Stimulated activated CD4-positive, alpha-beta T cell treated with anti-CD3 and anti-CD28 coated beads, Interleukin-2, amount 100 ng/mL, for 24 hours (primary cell): Measurements from ENCODE around the gene SLC16A10.
"Not testable (repeated sequence)": the region's sequence is repeated elsewhere in the genome, so short reads cannot be mapped to it uniquely, and the experiment has no call there.

ENCODE experiments used
- DNase-seq, 2 donors: peaks; one replicate each; pipeline ENCODE4 v3.0.0-alpha.2; 2020

Gene SLC16A10

DNA sequence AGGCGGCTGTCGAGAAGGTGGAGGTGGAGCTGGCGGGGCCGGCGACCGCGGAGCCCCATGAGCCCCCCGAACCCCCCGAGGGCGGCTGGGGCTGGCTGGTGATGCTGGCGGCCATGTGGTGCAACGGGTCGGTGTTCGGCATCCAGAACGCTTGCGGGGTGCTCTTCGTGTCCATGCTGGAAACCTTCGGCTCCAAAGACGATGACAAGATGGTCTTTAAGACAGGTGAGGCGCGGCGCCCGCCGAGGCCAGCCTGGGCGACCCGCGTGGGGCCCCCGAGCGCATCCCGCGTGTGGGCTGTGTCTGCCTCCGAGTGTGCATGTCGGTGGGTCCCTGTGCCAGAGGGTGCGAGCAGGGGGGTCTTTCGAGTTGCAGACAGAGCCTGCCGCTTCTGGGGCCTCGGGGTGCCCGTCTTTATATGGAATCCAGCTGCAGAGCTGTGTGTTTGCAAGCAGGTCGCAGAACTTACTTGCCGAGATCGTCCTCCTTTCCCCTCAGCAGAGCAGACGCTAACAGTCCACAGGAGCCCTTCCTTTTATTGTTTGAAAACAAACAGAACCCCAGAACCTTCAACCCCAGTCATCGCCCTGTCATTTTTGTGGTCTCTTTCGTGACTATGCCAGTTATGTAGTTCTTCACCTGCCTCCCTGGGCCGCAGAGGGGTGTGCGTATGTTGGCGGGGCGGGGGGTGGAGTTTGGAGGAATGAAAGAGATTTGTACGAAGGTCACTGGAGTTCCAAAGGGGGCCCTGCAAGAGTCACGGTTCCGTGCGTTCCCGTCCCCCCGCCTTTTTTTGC, 766 bp downstream of the SLC16A10 start:
- DNase-seq, result peak; percentile 69 to 73

DNA sequence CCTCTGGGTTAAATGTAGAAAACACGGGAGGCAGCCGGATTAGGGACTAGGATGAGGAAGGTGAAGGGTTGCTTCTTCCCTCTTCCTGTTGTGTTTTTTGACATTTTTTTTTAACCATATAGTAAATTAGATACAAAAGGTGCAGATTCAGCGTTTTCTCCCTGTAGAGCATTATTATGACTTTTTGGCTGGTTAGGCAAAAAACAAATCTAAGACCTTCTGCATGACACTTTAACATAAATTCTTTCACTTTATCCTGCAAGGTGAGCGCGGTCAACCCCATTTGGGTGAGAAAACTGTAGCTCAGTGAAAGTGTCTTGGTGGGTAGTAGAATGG, 1.3 kb downstream of the SLC16A10 start:
- no peak for DNase-seq

DNA sequence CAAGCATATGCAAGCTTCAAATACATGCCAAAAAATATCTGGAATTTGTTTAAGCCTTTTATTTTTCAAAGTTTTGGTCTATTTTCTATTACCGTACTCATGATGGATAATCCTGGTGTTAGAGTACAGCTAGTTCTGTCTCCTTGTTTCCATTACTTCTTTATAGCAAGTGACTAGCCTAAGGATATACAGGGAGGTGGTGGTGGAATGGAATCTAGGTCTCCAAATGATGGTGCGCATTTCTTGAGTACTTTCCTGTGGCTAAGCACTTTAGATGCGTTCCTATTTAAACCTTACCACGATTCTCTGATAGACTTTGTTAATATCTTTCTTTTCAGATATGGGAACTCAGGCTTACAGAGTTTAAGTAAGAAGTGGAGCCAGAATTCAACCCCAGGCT, 3.5 kb downstream of the SLC16A10 start:
- no peak for DNase-seq

DNA sequence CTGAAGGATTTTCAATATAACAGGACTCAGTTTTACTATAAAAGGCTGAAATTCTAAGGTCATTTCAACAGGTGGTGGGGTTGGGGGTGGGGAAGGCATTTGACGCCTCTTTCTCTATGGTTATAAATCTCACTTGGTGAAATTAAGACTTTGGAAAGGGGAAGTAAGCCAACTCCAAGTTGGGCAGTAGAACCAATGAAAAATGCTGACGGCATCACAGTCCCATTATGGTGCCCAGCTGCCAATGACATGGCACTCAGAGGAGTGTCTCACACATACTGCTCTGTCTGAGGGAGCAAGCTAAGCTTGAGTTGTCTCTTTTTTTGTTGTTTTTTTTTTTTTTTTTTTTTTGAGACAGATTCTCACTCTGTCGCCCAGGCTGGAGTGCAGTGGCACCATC, 4.7 kb downstream of the SLC16A10 start:
- DNase-seq, result no peak

DNA sequence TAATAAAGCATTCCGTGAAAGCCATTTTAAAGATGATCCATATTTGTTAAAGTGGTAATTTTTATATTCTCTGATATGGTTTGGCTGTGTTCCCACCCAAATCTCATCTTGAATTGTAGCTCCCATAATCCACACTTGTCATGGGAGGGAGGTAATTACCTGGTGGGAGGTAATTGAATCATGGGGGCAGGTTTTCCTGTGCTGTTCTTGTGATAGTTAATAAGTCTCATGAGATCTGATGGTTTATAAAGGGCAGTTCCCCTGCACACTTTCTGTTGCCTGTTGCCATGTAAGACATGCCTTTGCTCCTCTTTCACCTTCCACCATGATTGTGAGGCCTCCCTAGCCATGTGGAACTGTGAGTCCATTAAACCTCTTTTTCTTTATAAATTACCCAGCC, 8.2 kb downstream of the SLC16A10 start:
- not testable (repeated sequence) for DNase-seq

DNA sequence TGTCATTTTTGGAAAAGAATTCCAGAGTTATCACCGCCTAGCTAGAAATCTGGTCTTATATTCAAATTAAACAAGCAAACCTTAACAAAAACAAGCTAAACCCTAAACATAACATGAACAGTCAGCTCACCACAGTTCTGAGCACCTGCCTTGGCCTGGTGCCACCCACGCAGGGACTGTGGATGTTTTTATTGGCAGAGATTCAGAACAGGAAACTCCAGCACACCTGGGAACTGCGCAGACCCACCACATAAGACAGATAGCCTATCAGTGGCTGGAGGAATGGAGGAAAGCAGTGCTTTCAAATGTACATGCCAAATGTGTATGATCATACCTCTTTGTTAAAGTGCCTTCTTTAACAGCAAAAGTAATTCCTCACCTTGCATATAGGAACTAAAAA, 8.9 kb downstream of the SLC16A10 start:
- DNase-seq, result peak; percentile 33 to 36

DNA sequence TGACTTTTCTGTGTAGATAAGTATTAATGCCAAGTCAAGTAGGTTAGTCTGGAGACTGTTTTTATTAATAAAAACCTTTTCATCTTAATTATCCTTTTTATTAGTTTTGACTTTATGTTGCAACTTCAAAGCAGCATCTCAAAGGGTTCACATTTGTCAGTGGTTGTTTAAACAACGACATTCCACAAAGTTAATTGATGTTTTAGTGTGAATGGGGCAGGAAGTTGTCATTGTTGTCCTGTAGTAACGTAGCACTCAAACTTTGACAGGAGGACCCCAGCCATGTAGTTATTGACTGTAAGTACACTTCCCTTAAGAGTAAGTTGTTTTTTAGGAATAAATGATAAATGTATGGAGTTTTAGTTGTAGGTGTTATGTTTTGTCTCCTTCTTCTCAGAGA, 11.3 kb downstream of the SLC16A10 start:
- DNase-seq, result no peak

DNA sequence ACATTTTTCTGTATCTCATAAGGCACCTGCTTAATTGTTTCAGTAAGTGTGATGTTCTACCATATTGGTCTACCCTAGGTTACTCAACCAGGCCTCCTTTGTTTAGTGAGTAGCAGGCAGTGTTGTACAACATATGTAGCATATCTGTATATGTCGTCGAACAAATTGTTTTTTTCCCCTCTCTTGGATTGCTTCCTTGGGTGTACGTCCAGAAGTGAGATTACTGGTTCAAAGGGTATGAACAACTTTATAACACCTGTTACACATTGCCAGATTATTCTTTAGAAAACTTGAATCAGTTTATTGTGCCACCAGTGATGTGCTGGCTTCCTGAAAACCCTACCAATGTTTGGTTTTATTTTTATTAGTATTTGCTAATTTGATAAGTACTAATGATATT, 14.7 kb downstream of the SLC16A10 start:
- no peak for DNase-seq

DNA sequence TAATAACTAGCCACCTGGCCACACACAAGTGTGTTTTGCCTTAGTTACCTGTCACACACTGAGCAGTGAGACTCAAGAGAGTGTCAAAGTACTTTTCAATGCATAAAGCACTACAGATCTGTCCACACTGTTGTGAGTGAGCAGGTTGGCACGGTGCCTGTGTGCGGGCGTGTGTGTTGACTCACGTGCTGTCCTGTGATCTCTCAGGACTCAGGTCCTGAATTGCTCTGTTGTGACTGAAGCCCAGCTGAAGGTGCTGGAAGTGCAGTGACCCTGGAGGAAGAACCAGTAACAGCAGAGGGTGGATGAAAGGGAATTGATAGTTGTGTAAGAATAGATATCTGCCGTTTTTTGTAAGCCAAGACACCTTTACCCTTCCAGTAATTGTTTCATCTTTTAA, 18.3 kb downstream of the SLC16A10 start:
- DNase-seq, result peak; percentile 27 to 49

DNA sequence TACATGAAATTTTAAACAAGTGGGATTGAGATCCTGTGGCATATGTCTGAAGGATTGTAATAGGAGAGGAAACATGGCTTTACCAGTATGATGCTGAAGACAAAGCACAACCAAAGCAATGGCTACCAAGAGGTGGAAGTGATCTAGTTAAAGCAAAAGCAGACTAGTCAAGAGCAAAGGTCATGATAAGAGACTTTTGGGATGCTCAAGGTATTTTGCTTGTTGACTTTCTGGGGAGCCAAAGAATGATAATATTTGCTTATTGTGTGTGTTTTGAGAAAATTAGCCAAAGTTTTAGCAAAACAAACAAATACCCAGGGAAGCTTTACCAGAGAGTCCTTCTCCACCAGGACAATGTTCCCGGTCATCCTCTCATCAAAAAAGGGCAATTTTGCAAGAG, 20.3 kb downstream of the SLC16A10 start:
- DNase-seq, result no peak

DNA sequence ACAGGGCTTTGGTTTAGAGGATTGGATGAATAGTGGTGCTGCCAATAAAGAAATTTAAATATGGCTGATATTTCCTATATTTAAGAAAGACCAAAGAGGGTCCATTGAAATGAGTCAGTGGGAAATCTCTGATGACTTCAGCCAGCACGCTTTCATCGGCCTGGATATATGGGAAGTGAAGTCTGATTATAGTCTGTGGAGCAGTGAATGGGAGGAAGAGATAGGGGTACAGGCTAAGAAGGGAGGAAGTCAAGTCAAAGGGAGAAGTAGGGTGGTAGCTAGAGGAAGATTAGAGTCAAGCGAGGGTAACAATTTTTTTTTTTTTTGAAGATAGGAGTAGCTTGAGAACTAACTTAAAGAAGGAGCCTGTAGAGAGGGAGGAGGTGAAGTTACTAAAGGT, 22.7 kb downstream of the SLC16A10 start:
- no peak for DNase-seq

DNA sequence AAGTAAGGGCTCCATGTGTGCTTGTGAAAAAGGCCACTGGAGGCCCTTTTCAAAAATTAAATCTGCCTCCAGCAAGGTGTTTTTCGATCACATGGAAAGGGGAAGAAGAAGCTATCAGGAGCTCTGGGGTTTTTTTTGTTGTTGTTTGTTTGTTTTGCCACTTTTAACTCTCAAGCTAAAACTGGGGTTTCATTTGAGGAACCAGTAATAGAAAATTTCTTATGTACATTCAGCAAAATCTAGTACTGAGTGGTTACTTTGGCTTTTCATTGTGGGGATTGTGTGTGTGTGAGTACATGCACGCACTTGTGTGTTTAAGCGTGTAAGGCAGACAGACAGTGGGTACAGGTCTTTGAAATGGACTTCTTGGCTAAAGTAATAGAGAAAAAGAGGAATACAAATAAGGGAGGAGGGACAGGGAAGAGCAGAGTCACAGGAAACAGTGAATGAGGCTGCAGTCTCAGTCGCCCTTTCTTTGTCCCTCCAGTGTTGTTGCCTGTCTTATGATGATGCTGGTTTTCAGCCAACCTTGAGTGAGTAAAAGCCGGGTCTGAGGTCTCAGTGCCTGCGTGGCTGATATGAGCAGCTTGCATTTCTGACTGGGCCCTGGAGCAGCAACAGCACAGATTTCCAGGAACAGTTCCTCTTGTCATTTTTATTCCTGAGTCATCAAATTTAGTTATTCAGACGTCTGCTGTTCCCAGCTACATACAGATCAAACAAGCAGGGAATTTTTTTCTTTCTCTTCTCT, 26.2 kb downstream of the SLC16A10 start:
- peak; percentile 18 to 30 for DNase-seq

DNA sequence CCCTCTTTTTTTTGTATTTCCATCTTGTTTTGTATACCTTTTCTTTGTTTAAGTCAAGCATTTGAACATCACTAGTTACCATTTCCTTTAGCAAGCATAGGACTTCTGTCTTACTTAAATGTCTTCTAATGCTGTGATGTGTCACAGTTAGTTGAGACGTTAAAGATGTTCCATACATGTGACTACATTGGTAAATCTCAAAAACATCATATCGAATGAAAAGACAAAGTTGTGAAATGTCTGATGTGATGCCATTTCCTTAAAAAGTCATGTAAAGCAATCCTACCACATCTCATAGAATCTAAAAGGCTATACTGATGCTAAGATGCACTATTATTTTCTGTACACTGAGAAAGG, 26.8 kb downstream of the SLC16A10 start:
- DNase-seq, result no peak

DNA sequence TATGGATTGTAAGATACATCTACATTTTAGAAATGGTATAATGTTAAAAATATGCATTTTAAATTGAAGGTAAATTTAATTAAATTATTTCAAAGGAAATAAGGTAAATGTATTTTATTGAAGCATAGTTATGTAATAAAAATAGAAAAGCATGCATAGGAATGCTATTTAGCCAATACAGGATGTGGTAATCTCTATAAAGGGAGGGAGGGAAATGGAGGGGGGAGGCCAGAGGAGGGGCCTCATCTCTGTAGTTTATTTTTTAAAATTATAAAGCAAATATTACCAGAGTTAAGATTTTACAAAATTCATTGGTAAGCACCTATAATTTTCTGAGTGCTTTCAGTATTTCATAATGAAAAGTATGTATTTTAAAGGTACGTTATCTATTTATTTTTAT, 27.2 kb downstream of the SLC16A10 start:
- no peak for DNase-seq

DNA sequence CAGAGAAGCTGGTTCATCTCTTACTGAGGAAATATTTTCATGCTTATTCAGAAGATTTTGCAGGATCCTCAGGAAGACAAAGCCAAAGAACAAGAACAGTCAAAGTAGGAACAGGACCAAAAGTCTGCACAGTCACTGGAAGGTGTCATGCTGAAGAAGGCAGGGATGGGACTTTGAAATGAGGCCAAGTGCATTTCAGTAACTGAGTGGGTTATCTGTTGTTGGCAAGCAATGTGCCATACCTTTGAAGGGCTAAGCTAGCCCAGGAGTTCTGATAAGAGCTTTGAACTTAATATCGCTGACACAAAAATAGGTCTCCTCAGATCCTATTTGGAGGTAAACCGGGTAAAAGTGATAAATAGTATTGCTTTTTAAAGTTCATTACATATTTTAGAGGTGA, 31.5 kb downstream of the SLC16A10 start:
- DNase-seq, result no peak

DNA sequence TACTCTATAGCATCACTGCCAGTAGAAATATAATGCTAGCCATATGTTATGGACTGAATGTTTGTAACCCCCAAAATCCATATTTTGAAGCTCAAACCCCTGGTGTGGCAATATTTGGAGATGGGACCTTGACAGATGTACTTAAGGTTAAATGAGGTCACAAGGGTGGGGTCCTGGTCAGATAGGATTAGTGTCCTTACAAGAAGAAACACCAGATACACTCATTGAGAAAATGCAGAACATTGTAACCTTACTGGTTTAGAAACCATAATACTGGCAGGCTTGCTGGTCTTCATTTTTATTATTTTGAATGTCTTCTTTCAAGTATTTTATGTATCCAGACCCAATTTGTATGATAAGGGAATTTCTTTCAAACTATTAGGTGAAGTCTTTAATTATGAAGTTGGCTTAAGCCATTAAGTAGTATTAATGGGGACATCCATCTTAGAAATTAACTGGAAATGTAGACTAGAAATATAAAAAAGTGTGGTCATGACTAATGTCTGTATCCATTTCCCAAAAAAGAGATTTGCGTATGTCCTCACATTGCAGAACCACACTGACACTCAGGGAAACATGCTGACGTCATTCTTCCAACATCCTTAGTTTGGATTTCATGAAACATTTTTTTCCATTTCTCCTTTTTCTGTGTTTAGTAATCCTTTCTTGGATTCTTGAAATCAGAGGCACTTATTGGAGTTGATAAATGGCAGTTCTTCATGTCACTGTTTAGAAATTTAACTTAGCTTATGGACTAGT, 32.4 kb downstream of the SLC16A10 start:
- no peak for DNase-seq

DNA sequence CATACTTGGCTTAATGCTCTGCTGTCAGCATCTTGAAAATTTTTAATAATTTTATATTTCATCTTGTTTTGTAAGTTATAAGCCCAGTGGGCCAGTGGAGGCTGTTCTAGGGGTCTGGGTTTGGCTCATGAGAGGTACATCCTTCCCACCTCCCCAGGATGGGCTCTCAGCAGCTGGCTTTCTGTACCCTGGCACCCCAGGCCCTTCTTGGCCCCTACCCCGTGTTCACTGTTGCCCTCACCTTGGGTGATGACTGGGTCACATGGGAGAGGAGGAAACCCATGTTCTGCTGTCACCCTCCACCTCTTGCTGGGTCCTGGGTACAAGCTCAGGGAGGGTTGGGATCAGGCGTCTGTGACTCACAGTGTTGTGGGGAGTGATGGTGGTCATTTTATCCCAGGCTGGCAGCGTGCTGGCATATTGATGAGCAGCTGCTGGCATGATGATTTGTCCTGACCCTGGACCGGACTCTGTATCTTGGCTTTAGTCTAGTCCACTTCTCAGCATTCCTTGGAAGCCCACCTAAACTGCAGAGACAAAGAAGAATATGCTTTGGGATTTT, 34.6 kb downstream of the SLC16A10 start:
- DNase-seq, result no peak

DNA sequence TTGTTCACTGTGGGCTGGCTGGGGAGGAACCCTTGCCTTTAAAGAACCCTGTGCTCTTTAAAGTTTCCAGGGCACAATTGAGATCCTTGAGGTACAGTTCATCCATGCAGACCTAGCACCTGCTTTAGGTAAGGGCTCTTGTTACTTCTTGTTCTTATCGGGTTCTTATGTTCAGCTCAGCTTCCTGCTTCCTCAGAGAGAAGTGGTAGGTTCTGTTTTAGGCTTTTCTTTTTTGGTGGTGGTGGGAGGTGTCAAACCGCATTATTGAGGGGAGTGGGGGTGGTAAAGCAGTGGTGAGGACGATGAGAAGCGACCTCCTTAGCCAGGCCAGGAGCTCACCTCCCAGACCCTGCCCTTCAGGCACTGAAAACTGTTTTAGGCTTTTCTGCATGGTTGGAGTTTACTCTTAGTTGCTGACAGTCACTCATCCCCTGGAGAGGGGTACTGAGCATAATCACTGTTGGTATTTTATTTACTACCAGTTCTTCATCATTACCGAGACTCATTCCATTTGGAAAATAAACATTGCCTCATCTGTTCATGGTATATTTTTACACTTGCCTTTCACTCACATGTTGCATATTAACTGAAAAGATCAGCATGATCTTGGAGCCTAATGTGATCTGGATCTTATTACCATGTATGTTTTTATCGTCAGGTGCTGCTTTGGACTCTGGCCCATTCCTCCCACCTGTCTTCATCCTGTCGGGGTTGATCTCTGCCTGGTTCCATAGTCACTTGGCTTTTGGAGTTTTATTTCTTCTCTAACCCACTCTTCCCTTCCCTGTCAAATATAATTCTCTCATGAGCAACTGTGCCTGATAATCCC, 35.4 kb downstream of the SLC16A10 start:
- no peak for DNase-seq

DNA sequence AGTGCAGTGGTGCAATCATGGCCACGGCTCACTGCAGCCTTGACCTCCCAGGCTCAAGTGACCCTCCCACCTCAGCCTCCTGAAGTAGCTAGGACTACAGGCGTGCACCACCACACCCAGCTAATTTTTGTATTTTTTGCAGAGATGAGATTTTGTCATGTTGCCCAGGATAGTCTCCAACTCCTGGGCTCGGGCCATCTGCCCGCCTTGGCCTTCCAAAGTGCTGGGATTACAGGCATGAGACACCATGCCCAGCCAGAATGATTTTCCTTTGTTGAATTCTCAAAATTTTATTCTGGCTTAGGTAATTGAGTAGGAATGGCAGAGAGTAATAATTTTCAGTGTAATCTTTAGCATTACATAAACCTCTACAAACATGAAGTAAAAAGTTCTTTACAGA, 37.1 kb downstream of the SLC16A10 start:
- DNase-seq, result no peak

DNA sequence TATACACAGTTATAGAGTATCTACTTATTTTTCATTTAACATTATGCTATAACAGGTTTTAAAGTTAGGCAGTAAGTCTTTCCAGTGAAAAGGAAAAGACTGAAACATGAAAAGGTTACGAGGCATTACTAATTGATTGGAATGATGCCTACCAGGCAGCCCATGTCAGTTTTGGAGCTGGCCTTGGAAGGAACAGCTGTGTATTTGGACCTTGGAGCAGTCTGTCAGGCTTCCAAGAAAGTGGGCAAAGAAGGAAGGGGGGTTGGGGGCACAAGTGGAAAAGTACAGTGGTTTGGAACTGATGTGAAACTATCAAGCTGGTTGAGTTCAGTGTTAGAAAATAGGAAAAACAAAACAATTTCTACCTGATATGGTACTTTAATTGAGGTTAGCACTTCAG, 41.7 kb downstream of the SLC16A10 start:
- DNase-seq, result no peak

DNA sequence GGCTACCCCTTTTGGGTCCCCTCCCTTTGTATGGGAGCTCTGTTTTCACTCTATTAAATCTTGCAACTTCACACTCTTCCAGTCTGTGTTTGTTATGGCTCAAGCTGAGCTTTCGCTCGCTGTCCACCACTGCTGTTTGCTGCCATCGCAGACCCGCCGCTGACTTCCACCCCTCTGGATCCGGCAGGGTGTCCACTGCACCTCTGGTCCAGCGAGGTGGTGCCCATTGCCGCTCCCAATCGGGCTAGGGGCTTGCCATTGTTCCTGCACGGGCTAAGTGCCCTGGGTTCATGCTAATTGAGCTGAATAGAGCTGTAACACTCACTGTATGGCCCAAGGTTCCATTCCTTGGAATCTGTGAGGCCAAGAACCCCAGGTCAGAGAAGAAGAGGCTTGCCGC, 43.7 kb downstream of the SLC16A10 start:
- not testable (repeated sequence) for DNase-seq

DNA sequence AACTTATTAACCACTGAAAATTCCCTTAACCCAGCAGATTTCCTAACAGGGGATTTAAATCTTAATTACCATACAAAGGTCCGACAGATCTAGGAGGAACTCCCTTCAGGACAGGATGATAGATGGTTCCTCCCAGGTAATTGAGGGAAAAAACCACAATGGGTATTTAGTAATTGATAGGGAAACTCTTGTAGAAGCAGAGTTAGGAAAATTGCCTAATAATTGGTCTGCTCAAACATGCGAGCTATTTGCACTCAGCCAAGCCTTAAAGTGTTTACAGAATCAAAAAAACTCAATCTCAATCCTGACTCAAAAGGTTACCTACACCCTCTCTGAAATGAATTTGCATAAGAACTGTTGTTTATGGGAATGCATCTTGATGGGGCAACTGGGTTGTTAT, 45.4 kb downstream of the SLC16A10 start:
- DNase-seq, result not testable (repeated sequence)
